ENCODE results near the gene CNTD1.

GRCh38 chr17:42766124-42766523, 32.5 kb upstream of the CNTD1 start:
- TF ChIP-seq POLR2A (IDR thresholded peaks at IDR 0.05; ENCODE audit: low read depth, low read length) (no peak), POLR2AphosphoS5 (IDR thresholded peaks at IDR 0.05; ENCODE audit: low read depth, low read length) (no peak)

Data from GM12892 (cell line).